ENCODE data around the gene GNB4.

Gene GNB4

GRCh38 chr3:179454887-179455286, 3.6 kb upstream of the GNB4 start:
- Mint-ChIP-seq H3K27me3 (peaks cover 49 to 57% of the 10 kb centered on the region in 2 donors), H3K36me3 (ENCODE audit: insufficient read depth) (peaks cover 5% of the 10 kb centered on the region)

GRCh38 chr3:179453967-179454366, 2.7 kb upstream of the GNB4 start:
- DNase-seq = no peak
- peaks cover 5% of the 10 kb centered on the region for H3K36me3 Mint-ChIP-seq (ENCODE audit: insufficient read depth)
- H3K27ac Mint-ChIP-seq = no peak overlapping the region
- H3K9me3 Mint-ChIP-seq = no peaks in the 10 kb centered on the region
- peaks cover 12 to 14% of the 10 kb centered on the region in 2 donors for H3K4me1 Mint-ChIP-seq (ENCODE audit: low read depth in 2 of 2)
- H3K27me3 Mint-ChIP-seq = peaks cover 58 to 63% of the 10 kb centered on the region in 2 donors
- H3K4me3 Mint-ChIP-seq = no peak overlapping the region
- ATAC-seq (replicated peaks) = no peak

More at GRCh38 chr3:179454887-179455286, 3.6 kb upstream of the GNB4 start:
- DNase-seq = no peak
- H3K9me3 Mint-ChIP-seq = no peaks in the 10 kb centered on the region
- H3K4me1 Mint-ChIP-seq (ENCODE audit: low read depth in 2 of 2) = peaks cover 12 to 14% of the 10 kb centered on the region in 2 donors
- no peak for ATAC-seq (replicated peaks)
- H3K27ac Mint-ChIP-seq = no peak overlapping the region
- no peak overlapping the region for H3K4me3 Mint-ChIP-seq

- Mint-ChIP-seq H3K27ac (no peak overlapping the region), H3K4me3 (no peak overlapping the region), H3K27me3 (peaks cover 69% of the 10 kb centered on the region in 2 donors), H3K9me3 (no peaks in the 10 kb centered on the region), H3K36me3 (ENCODE audit: insufficient read depth) (peaks cover 5% of the 10 kb centered on the region), H3K4me1 (ENCODE audit: low read depth in 2 of 2) (peaks cover 12 to 14% of the 10 kb centered on the region in 2 donors)
- DNase-seq (no peak), ATAC-seq (replicated peaks) (no peak)
These were observed 1.6 kb upstream of the GNB4 start for GRCh38 chr3:179452872-179453271.

DNA sequence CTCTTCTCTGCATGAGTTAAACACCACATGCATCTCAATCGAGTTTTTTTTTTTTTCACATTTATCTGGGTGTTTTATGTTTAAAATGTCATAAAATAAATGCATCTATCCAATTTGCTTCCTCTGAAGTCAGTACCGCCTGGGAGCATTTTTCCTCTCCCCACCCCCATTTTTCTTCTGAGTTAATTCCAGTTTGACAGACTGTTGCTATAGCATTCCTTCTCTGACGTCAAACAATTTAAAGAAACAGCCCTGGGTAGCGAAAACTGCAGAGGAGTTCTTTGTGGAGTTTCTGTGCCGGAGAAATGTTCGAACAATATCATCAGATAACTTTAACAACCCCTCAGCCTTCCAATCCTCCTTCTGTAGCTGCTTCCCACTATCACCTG, 900 bp upstream of the GNB4 start:
- H3K9me3 Mint-ChIP-seq = no peaks in the 10 kb centered on the region
- H3K4me3 Mint-ChIP-seq = peak overlapping the region; percentile 84 to 87
- ATAC-seq (replicated peaks) (no peak), DNase-seq (no peak)
- no peak overlapping the region for H3K27ac Mint-ChIP-seq
- peaks cover 67 to 76% of the 10 kb centered on the region in 2 donors for H3K27me3 Mint-ChIP-seq
- peaks cover 5% of the 10 kb centered on the region for H3K36me3 Mint-ChIP-seq (ENCODE audit: insufficient read depth)
- H3K4me1 Mint-ChIP-seq (ENCODE audit: low read depth in 2 of 2) = peaks cover 12 to 14% of the 10 kb centered on the region in 2 donors

- H3K27me3 Mint-ChIP-seq = peaks cover 69 to 85% of the 10 kb centered on the region in 2 donors
- peak overlapping the region in 1 of 2 donors; percentile 53 for H3K27ac Mint-ChIP-seq
- H3K36me3 Mint-ChIP-seq (ENCODE audit: insufficient read depth) = peaks cover 5% of the 10 kb centered on the region
- H3K9me3 Mint-ChIP-seq = no peaks in the 10 kb centered on the region
- DNase-seq (peak in 1 of 3 experiments; percentile 2), ATAC-seq (replicated peaks) (peak; percentile 56)
- H3K4me1 Mint-ChIP-seq (ENCODE audit: low read depth in 2 of 2) = peaks cover 12 to 14% of the 10 kb centered on the region in 2 donors
- peak overlapping the region; percentile 74 to 83 for H3K4me3 Mint-ChIP-seq
These were observed 387 bp downstream of the GNB4 start for GRCh38 chr3:179450901-179451264.

DNA sequence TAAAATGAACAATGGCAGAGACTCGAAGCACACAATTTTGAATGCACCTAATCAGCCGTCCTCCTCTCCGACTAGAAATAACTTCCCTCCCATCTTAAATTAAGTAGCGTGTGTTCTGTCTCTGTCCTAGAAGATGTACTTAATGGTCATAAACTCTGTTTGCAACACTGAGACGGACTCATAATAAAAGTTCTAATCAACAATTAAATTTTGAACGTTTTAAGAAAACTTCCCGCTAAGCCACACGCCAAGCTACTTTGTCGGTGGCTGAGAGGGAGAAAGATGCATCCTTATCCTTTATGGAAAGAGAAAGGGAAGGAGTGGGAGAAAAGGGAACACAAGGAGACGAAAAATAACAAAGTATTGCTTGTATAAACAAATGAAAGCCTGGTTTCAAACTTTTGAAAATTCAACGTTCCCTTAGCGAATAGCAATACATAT, 989 bp downstream of the GNB4 start:
- peak overlapping the region; percentile 74 to 83 for H3K4me3 Mint-ChIP-seq
- peaks cover 64 to 88% of the 10 kb centered on the region in 2 donors for H3K27me3 Mint-ChIP-seq
- ATAC-seq (replicated peaks) (no peak), DNase-seq (no peak)
- peak overlapping the region in 1 of 2 donors; percentile 53 for H3K27ac Mint-ChIP-seq
- H3K9me3 Mint-ChIP-seq = no peaks in the 10 kb centered on the region
- H3K36me3 Mint-ChIP-seq (ENCODE audit: insufficient read depth) = peaks cover 5% of the 10 kb centered on the region
- H3K4me1 Mint-ChIP-seq (ENCODE audit: low read depth in 2 of 2) = peaks cover 12 to 14% of the 10 kb centered on the region in 2 donors

GRCh38 chr3:179449636-179450035, 1.6 kb downstream of the GNB4 start:
- H3K27me3 Mint-ChIP-seq = peaks cover 64 to 89% of the 10 kb centered on the region in 2 donors

DNA sequence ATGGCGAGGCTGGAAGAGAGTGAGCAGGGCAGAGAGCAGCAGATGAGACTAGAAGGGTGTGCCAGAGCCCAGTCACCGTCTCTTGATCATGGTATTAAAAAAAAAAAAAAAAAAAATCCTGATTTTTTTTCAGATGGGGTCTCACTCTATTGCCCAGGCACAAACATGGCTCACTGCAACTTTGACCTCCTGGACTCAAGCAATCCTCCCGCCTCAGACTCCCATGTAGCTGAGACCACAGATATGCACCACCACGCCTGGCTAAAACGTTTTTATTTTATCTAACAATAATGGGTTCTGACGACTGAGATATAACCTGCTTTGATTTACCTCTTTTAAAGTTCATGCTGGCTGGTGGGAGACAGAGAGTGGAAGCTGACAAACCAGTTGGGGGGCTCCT, 4.0 kb downstream of the GNB4 start:
- Mint-ChIP-seq H3K4me1 (ENCODE audit: low read depth in 2 of 2) (peaks cover 12 to 13% of the 10 kb centered on the region in 2 donors), H3K27me3 (peaks cover 57 to 68% of the 10 kb centered on the region in 2 donors), H3K9me3 (no peaks in the 10 kb centered on the region), H3K27ac (no peak overlapping the region), H3K4me3 (no peak overlapping the region), H3K36me3 (ENCODE audit: insufficient read depth) (peaks cover 5% of the 10 kb centered on the region)
- DNase-seq (no peak), ATAC-seq (replicated peaks) (no peak)

More at GRCh38 chr3:179449636-179450035, 1.6 kb downstream of the GNB4 start:
- Mint-ChIP-seq H3K4me3 (peak overlapping the region; percentile 74 to 83), H3K9me3 (no peaks in the 10 kb centered on the region), H3K27ac (no peak overlapping the region), H3K4me1 (ENCODE audit: low read depth in 2 of 2) (peaks cover 12 to 14% of the 10 kb centered on the region in 2 donors), H3K36me3 (ENCODE audit: insufficient read depth) (peaks cover 5% of the 10 kb centered on the region)
- ATAC-seq (replicated peaks) = no peak
- no peak for DNase-seq

DNA sequence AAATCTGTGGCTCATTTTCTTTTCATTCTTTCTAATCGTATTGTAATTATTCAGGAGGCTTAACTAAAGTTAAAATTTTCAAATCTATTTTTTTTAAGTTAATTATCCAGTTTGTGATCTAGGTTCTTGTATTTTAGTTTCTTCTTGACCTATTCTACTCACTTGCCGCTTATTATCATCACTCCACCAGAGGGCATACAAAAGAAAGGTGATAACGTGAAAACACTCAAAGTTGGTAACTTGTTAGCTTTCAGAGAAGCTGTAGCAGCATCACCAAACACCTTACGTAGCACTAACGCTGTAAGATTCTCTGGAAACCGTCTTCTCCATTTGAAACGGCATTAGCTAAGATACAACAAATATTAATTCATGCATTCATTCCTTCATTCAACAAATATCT, 4.8 kb downstream of the GNB4 start:
- Mint-ChIP-seq H3K9me3 (no peaks in the 10 kb centered on the region), H3K27ac (no peak overlapping the region), H3K4me1 (ENCODE audit: low read depth in 2 of 2) (peaks cover 5 to 7% of the 10 kb centered on the region in 2 donors), H3K36me3 (ENCODE audit: insufficient read depth) (peaks cover under 1% of the 10 kb centered on the region), H3K4me3 (no peak overlapping the region), H3K27me3 (peaks cover 50 to 60% of the 10 kb centered on the region in 2 donors)
- ATAC-seq (replicated peaks) (no peak), DNase-seq (no peak)

DNA sequence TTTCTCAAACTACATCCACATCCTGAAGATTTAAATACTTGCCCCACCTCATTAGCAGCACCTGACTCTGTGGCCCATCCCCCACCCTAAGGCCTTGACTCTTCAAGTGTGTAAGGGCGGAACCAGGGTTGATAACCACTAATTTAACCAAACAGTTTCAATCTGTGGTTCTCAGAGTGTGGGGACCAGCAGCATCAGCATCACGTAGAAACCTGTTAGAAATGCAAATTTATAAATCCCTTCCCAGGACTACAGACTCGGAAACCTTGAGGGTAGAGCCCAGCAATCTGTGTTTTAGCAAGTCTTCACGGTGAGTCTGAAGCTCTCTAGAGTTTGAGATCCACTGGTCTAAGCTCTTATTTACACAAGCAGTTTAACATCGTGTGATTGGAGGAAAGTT, 12.4 kb downstream of the GNB4 start:
- ATAC-seq (replicated peaks) = peak; percentile 56
- H3K27ac Mint-ChIP-seq = peak overlapping the region in 1 of 2 donors; percentile 32
- no peaks in the 10 kb centered on the region for H3K36me3 Mint-ChIP-seq (ENCODE audit: insufficient read depth)
- peaks cover 0 to 4% of the 10 kb centered on the region in 2 donors for H3K27me3 Mint-ChIP-seq
- peaks cover 5 to 14% of the 10 kb centered on the region in 2 donors for H3K4me1 Mint-ChIP-seq (ENCODE audit: low read depth in 2 of 2)
- peak overlapping the region in 1 of 2 donors; percentile 27 for H3K4me3 Mint-ChIP-seq
- DNase-seq = no peak
- H3K9me3 Mint-ChIP-seq = no peaks in the 10 kb centered on the region

- H3K4me3 Mint-ChIP-seq = no peak overlapping the region
- no peaks in the 10 kb centered on the region for H3K9me3 Mint-ChIP-seq
- no peak overlapping the region for H3K27ac Mint-ChIP-seq
- ATAC-seq (replicated peaks) (no peak), DNase-seq (no peak)
- peaks cover 5 to 14% of the 10 kb centered on the region in 2 donors for H3K4me1 Mint-ChIP-seq (ENCODE audit: low read depth in 2 of 2)
- H3K36me3 Mint-ChIP-seq (ENCODE audit: insufficient read depth) = peaks cover 2% of the 10 kb centered on the region
- H3K27me3 Mint-ChIP-seq = peaks cover 6 to 16% of the 10 kb centered on the region in 2 donors
These were observed 14.8 kb downstream of the GNB4 start for GRCh38 chr3:179436517-179436916.

GRCh38 chr3:179432451-179432850, 18.8 kb downstream of the GNB4 start:
- peaks cover 6 to 31% of the 10 kb centered on the region in 2 donors for H3K27me3 Mint-ChIP-seq
- peaks cover 2% of the 10 kb centered on the region for H3K36me3 Mint-ChIP-seq (ENCODE audit: insufficient read depth)
- no peaks in the 10 kb centered on the region for H3K9me3 Mint-ChIP-seq
- H3K4me1 Mint-ChIP-seq (ENCODE audit: low read depth in 2 of 2) = no peaks in the 10 kb centered on the region
- no peak overlapping the region for H3K27ac Mint-ChIP-seq
- DNase-seq (no peak), ATAC-seq (replicated peaks) (no peak)
- H3K4me3 Mint-ChIP-seq = no peak overlapping the region

DNA sequence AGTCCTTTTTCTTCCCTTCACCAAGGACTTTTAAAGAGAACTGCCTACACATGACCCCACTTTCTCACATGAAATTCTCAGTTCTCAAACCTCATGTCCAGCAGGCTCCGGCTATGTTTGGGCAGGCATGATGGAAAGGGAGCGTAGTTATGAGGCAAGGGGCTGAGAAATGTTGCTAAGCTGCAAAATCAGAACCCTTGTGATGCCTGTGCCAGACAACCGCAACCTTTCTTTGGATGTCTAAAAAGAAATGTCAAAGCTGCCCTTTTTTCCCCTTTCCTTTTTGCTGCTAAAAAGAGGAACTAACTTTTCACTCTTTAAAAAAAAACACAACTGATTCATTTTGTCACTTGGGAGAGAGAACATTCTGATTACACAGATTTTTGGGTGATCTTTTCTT, 19.2 kb downstream of the GNB4 start:
- ATAC-seq (replicated peaks) (no peak), DNase-seq (no peak)
- Mint-ChIP-seq H3K4me3 (no peak overlapping the region), H3K36me3 (ENCODE audit: insufficient read depth) (peaks cover 2% of the 10 kb centered on the region), H3K27ac (no peak overlapping the region), H3K9me3 (no peaks in the 10 kb centered on the region), H3K27me3 (peaks cover 6 to 31% of the 10 kb centered on the region in 2 donors), H3K4me1 (ENCODE audit: low read depth in 2 of 2) (no peaks in the 10 kb centered on the region)

GRCh38 chr3:179430277-179430870, 20.9 kb downstream of the GNB4 start:
- Mint-ChIP-seq H3K4me1 (ENCODE audit: low read depth in 2 of 2) (no peaks in the 10 kb centered on the region), H3K36me3 (ENCODE audit: insufficient read depth) (peaks cover 3% of the 10 kb centered on the region), H3K27me3 (peaks cover 6 to 32% of the 10 kb centered on the region in 2 donors), H3K27ac (no peak overlapping the region), H3K4me3 (no peak overlapping the region), H3K9me3 (no peaks in the 10 kb centered on the region)
- ATAC-seq (replicated peaks) (no peak), DNase-seq (no peak)

All from effector memory CD8-positive, alpha-beta T cell (primary cell).